ENCODE results near the gene GRIN2D.

DNA sequence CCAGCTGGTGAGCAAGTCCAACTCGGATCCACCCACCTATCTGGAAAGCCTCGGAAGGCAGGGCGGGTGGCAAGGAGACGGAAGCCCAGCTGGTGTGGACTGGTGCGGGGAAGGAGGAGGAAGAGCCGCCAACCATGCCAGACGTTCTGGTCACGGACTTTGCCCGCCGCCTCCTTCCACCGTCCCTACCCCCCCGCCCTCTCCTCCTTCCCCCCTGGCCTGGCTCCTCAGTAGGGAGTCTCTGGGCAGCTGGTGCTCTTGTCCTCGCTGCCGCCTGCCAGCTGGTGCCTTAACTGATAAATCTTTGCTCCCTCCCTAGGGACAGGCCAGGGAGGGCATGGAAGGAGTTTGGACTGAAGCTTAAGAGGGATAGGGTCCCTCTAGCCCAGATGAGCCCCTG lies 24.5 kb upstream of the GRIN2D start:
- TF ChIP-seq, protein P1, sequence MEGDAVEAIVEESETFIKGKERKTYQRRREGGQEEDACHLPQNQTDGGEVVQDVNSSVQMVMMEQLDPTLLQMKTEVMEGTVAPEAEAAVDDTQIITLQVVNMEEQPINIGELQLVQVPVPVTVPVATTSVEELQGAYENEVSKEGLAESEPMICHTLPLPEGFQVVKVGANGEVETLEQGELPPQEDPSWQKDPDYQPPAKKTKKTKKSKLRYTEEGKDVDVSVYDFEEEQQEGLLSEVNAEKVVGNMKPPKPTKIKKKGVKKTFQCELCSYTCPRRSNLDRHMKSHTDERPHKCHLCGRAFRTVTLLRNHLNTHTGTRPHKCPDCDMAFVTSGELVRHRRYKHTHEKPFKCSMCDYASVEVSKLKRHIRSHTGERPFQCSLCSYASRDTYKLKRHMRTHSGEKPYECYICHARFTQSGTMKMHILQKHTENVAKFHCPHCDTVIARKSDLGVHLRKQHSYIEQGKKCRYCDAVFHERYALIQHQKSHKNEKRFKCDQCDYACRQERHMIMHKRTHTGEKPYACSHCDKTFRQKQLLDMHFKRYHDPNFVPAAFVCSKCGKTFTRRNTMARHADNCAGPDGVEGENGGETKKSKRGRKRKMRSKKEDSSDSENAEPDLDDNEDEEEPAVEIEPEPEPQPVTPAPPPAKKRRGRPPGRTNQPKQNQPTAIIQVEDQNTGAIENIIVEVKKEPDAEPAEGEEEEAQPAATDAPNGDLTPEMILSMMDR (IDR thresholded peaks at IDR 0.05; ENCODE audit: poor library complexity, severe bottlenecking) = no peak
- TF ChIP-seq, protein P2, sequence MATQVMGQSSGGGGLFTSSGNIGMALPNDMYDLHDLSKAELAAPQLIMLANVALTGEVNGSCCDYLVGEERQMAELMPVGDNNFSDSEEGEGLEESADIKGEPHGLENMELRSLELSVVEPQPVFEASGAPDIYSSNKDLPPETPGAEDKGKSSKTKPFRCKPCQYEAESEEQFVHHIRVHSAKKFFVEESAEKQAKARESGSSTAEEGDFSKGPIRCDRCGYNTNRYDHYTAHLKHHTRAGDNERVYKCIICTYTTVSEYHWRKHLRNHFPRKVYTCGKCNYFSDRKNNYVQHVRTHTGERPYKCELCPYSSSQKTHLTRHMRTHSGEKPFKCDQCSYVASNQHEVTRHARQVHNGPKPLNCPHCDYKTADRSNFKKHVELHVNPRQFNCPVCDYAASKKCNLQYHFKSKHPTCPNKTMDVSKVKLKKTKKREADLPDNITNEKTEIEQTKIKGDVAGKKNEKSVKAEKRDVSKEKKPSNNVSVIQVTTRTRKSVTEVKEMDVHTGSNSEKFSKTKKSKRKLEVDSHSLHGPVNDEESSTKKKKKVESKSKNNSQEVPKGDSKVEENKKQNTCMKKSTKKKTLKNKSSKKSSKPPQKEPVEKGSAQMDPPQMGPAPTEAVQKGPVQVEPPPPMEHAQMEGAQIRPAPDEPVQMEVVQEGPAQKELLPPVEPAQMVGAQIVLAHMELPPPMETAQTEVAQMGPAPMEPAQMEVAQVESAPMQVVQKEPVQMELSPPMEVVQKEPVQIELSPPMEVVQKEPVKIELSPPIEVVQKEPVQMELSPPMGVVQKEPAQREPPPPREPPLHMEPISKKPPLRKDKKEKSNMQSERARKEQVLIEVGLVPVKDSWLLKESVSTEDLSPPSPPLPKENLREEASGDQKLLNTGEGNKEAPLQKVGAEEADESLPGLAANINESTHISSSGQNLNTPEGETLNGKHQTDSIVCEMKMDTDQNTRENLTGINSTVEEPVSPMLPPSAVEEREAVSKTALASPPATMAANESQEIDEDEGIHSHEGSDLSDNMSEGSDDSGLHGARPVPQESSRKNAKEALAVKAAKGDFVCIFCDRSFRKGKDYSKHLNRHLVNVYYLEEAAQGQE (IDR thresholded peaks at IDR 0.05; ENCODE audit: borderline replicate concordance) = no peak
- TF ChIP-seq EZH2 (IDR thresholded peaks at IDR 0.05; ENCODE audit: borderline replicate concordance, insufficient read depth, low read length, poor library complexity, severe bottlenecking) (no peak), TAF1 (IDR thresholded peaks at IDR 0.05; ENCODE audit: low read depth) (no peak), POLR2AphosphoS5 (IDR thresholded peaks at IDR 0.05) (no peak), EP300 (conservative IDR thresholded peaks at IDR 0.05; ENCODE audit: poor library complexity, severe bottlenecking) (no peak), RAD21 (conservative IDR thresholded peaks at IDR 0.05) (no peak), SMC3 (conservative IDR thresholded peaks at IDR 0.05; ENCODE audit: poor library complexity) (no peak), MXI1 (conservative IDR thresholded peaks at IDR 0.05; ENCODE audit: poor library complexity, severe bottlenecking) (no peak)
